Parathyroid adenoma (tissue), 2 donors: ENCODE results near the gene NKD1.

Experiments
- H2AFZ ChIP-seq: fragments of 300-600 bp; sonication (generic); one replicate; pipeline ENCODE4 v1.7.0; 2017; ENCODE audit warnings: antibody characterized with exemption, mild to moderate bottlenecking
- H3K27ac ChIP-seq: fragments of 300-600 bp; sonication (generic); one replicate; pipeline ENCODE4 v1.7.0; 2017
- H3K27me3 ChIP-seq: fragments of 300-600 bp; sonication (generic); one replicate; pipeline ENCODE4 v1.7.0; 2017; ENCODE audit warnings: low read length; ENCODE audit not compliant: control insufficient read depth, insufficient read depth
- H3K36me3 ChIP-seq: fragments of 300-600 bp; sonication (generic); one replicate; pipeline ENCODE4 v1.7.0; 2017; ENCODE audit warnings: low read length; ENCODE audit not compliant: control insufficient read depth, insufficient read depth
- H3K4me1 ChIP-seq: fragments of 300-600 bp; sonication (generic); one replicate; pipeline ENCODE4 v1.7.0; 2017; ENCODE audit warnings: control low read depth
- H3K4me2 ChIP-seq: fragments of 300-600 bp; sonication (generic); one replicate; pipeline ENCODE4 v1.7.0; 2017; ENCODE audit warnings: low read length
- H3K4me3 ChIP-seq: fragments of 300-600 bp; sonication (generic); one replicate; pipeline ENCODE4 v1.7.0; 2017; ENCODE audit warnings: low read depth, low read length
- H3K79me2 ChIP-seq: fragments of 300-600 bp; sonication (generic); one replicate; pipeline ENCODE4 v1.7.0; 2017; ENCODE audit warnings: control low read depth
- H3K9ac ChIP-seq: fragments of 300-600 bp; sonication (generic); one replicate; pipeline ENCODE4 v1.7.0; 2017; ENCODE audit warnings: mild to moderate bottlenecking
- H3K9me3 ChIP-seq: fragments of 300-600 bp; sonication (generic); one replicate; pipeline ENCODE4 v1.7.0; 2017; ENCODE audit warnings: low read length; ENCODE audit not compliant: control insufficient read depth
- CTCF ChIP-seq: fragments of 300-600 bp; sonication (generic); IDR thresholded peaks from one replicate; pipeline ENCODE4 v1.7.0; 2017; ENCODE audit warnings: antibody characterized with exemption, mild to moderate bottlenecking
- donor health status: primary hyperparathyroidism.

The NKD1 gene

GRCh38 chr16:50679266-50679665, 131.1 kb downstream of the NKD1 start:
- H3K27ac ChIP-seq = no peak overlapping the region
- H3K9ac ChIP-seq = no peak overlapping the region
- H3K4me1 ChIP-seq = no peaks in the 10 kb centered on the region
- no peaks in the 10 kb centered on the region for H3K27me3 ChIP-seq
- no peak overlapping the region for H2AFZ ChIP-seq
- no peak overlapping the region for H3K4me2 ChIP-seq
- H3K36me3 ChIP-seq = no peaks in the 10 kb centered on the region
- no peak overlapping the region for H3K4me3 ChIP-seq
- no peak for TF ChIP-seq CTCF
- H3K79me2 ChIP-seq = no peaks in the 10 kb centered on the region
- H3K9me3 ChIP-seq = no peaks in the 10 kb centered on the region

DNA sequence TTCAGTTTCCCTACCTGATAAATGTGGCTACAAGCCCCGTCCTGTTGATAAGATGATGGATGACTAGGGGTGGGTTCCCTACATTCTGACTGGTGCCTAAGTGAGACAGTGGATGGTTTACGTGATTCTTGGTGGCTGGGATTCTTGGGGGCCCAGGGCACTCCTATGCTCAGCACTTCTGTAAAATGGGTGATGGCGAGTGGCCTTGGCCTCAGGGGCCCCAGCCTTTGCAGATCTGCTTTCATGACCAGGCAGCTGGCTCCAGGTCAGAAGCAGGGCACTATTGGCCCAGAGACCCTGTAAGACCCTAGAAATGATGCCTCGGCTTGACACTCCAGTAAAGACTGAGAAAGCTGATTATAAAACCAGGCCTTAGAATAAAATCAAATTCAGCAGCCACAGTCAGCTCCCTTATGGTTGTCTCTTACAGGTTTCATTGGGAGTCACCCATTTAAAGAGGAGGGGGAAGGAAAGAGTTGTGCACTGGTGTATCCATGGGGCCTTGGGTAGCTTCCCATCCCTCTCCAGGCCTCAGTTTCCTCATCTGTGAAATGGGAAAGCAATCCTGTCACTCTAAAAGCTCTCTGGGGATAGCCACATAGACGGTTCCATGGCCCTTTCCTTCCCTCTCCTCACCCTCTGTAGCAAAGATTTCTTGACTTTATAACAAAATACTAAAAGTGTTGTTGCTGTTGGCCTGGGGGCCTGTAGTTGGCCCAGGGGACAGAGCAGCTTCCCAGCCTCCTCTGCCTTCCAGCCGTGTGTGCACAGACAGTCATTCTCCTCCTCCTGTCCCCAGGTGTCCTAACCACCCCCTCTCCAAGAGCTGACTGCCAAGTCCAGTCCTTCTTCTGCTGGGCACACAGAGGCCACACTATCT, 131.7 kb downstream of the NKD1 start:
- H3K79me2 ChIP-seq = no peaks in the 10 kb centered on the region
- no peak overlapping the region for H3K9ac ChIP-seq
- H3K27me3 ChIP-seq = no peaks in the 10 kb centered on the region

DNA sequence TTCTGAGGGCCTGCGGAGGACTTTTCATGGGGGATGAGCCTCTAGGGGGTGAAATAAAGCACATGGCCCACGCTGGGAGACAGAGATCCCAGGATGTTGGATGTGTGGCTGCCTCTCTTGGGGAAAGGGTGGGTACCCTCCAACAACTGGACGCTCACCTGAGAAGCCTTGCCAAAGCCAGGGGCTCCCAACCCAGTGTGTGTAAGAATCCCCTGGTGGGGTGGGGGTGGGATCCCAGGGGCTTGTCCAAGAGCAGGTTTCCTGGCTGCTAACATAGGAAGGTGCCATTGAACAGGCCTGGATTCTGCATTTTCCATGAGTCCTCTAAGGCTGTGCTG, 132.3 kb downstream of the NKD1 start:
- Histone ChIP-seq H2AFZ (no peak overlapping the region), H3K9ac (no peak overlapping the region), H3K4me3 (no peak overlapping the region), H3K4me2 (no peak overlapping the region), H3K27me3 (no peaks in the 10 kb centered on the region), H3K27ac (no peak overlapping the region), H3K79me2 (no peaks in the 10 kb centered on the region), H3K4me1 (no peaks in the 10 kb centered on the region), H3K9me3 (no peaks in the 10 kb centered on the region), H3K36me3 (no peaks in the 10 kb centered on the region)
- no peak for TF ChIP-seq CTCF

More for the DNA sequence above, 131.7 kb downstream of the NKD1 start:
- Histone ChIP-seq H3K36me3 (no peaks in the 10 kb centered on the region), H2AFZ (no peak overlapping the region), H3K4me2 (no peak overlapping the region), H3K4me3 (no peak overlapping the region), H3K27ac (no peak overlapping the region), H3K4me1 (no peaks in the 10 kb centered on the region), H3K9me3 (no peaks in the 10 kb centered on the region)
- no peak for TF ChIP-seq CTCF

- H3K27ac ChIP-seq = no peak within 1 kb of the TSS
These were observed 133.1 kb downstream of the NKD1 start, which contains the start of gene SNX20 for GRCh38 chr16:50681021-50681885. Gene SNX20 (minus strand): TSS chr16:50681312. CDS start chr16:50677526, 3,786 bp downstream.

More at GRCh38 chr16:50681021-50681885, 133.1 kb downstream of the NKD1 start, which contains the start of gene SNX20:
- Histone ChIP-seq H3K79me2 (no peaks in the 10 kb centered on the region), H2AFZ (no peak within 1 kb of the TSS), H3K27me3 (no peaks in the 10 kb centered on the region), H3K9ac (no peak within 1 kb of the TSS), H3K4me3 (no peak within 1 kb of the TSS), H3K9me3 (no peaks in the 10 kb centered on the region), H3K4me2 (no peak within 1 kb of the TSS), H3K4me1 (no peaks in the 10 kb centered on the region), H3K36me3 (no peaks in the 10 kb centered on the region)
- TF ChIP-seq CTCF = no peak
